Right atrium auricular region (tissue), 2 donors: Measurements from ENCODE around the gene TNIP1. TPM values are rescaled to one million over a fixed set of nuclear protein-coding genes. Genes with fewer than 3 reads are reported as not detected.

ENCODE experiments used
- DNase-seq: peaks from one replicate; pipeline ENCODE4 v3.0.0-alpha.2; 2019; ENCODE audit warnings: low spot score
- H3K27ac ChIP-seq, 2 donors: fragments of 200-600 bp; sonication (generic); 1 replicate in 1 of 2; 2 replicates in 1 of 2; pipeline ENCODE4 v1.5.1; 2016 to 2019
- H3K27me3 ChIP-seq, 2 donors: fragments of 200-600 bp; sonication (generic); one replicate each; pipeline versions ENCODE4 v1.5.1 to v1.6.0; 2017 to 2019
- H3K36me3 ChIP-seq: fragments of 200-600 bp; sonication (generic); one replicate; pipeline ENCODE4 v1.5.1; 2016
- H3K4me1 ChIP-seq, 2 donors: fragments of 200-600 bp; sonication (generic); one replicate each; pipeline versions ENCODE4 v1.5.1 to v1.6.0; 2017 to 2019
- H3K4me3 ChIP-seq, 2 donors: fragments of 200-600 bp; sonication (generic); 1 replicate in 1 of 2; 2 replicates in 1 of 2; pipeline ENCODE4 v1.5.1; 2017 to 2019; ENCODE audit warnings: mild to moderate bottlenecking in 1 of 2, moderate library complexity in 1 of 2
- H3K9me3 ChIP-seq, 2 donors: fragments of 200-600 bp; sonication (generic); one replicate each; pipeline ENCODE4 v1.5.1; 2019
- CTCF ChIP-seq, 2 donors: fragments of 200-600 bp; sonication (generic); IDR thresholded peaks; one replicate each; pipeline ENCODE4 v1.5.1; 2019; ENCODE audit warnings: antibody characterized with exemption in 2 of 2
- total RNA-seq, 2 donors: library from RNA; depleted of rRNA; stranded (reverse); fragments of >200 nt; gene quantifications; one replicate each; pipeline ENCODE4 v1.1.0, GENCODE V29; 2016

TNIP1 gene
- total RNA-seq, 2 donors from 2014 or later = 68.9 to 92.6 TPM

DNA sequence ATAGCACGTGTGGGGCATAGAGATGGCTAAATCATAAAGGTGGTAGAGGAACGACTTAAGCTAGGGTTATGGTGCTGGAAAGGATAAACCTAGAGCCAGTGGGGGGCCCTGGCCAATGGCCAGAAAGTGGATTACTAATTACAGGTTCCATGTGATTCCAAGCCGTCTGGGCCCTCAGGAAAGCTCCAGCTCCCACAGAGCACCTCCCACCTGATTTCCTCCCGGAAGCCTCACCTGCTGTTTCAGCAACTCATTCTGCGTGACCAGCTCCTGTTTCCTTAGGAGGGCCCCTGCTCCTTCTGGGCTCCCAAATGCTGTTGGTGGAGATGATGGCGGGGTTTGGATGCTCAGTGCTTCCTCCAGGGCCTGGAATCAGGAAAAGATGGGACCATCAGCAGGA lies 44.3 kb downstream of the TNIP1 start:
- H3K36me3 ChIP-seq = peaks cover 69% of the 10 kb centered on the region
- peak overlapping the region in 1 of 2 donors; percentile 76 for H3K27ac ChIP-seq
- no peak overlapping the region for H3K4me3 ChIP-seq
- peaks cover 0 to 39% of the 10 kb centered on the region in 2 donors for H3K4me1 ChIP-seq
- no peaks in the 10 kb centered on the region for H3K9me3 ChIP-seq
- DNase-seq = no peak
- TF ChIP-seq CTCF (IDR thresholded peaks at IDR 0.05) = no peak
- H3K27me3 ChIP-seq = no peaks in the 10 kb centered on the region

- peaks cover 81% of the 10 kb centered on the region for H3K36me3 ChIP-seq
- H3K27ac ChIP-seq = no peak overlapping the region
- no peaks in the 10 kb centered on the region for H3K27me3 ChIP-seq
- no peaks in the 10 kb centered on the region for H3K9me3 ChIP-seq
- TF ChIP-seq CTCF (IDR thresholded peaks at IDR 0.05) = no peak
- DNase-seq = no peak
- no peak overlapping the region for H3K4me3 ChIP-seq
- H3K4me1 ChIP-seq = peaks cover 0 to 42% of the 10 kb centered on the region in 2 donors
Measured at GRCh38 chr5:151034422-151035379, 46.1 kb downstream of the TNIP1 start.

GRCh38 chr5:151033217-151033934 lies 47.5 kb downstream of the TNIP1 start:
- Histone ChIP-seq H3K4me1 (peaks cover 0 to 42% of the 10 kb centered on the region in 2 donors), H3K27ac (no peak overlapping the region)
- no peak for DNase-seq

GRCh38 chr5:151031554-151031953 lies 49.3 kb downstream of the TNIP1 start:
- H3K27ac ChIP-seq = peak overlapping the region in 1 of 2 donors; percentile 79

More at GRCh38 chr5:151033217-151033934, 47.5 kb downstream of the TNIP1 start:
- TF ChIP-seq CTCF (IDR thresholded peaks at IDR 0.05) = no peak
- Histone ChIP-seq H3K4me3 (no peak overlapping the region), H3K36me3 (peaks cover 81% of the 10 kb centered on the region), H3K27me3 (no peaks in the 10 kb centered on the region), H3K9me3 (no peaks in the 10 kb centered on the region)

DNA sequence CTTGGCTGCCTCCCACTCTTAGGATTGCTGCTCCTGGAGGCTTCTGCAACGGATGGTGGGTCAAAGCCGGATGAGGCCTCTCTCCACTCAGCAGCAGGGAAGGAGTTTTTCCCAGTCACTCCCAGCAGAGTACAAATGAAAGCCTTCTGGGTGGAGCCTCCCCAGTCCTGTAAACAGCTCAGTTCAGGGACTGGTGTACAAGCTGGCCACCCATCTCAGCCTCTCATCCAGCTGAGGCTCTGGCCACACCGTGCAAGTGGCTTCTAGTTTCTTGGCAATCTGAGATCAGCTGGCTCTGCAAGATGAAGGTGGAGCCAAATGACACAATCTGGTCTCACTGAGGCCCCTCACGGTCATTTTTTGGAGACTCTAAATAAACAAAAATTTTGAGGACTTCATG lies 50.5 kb downstream of the TNIP1 start:
- H3K4me1 ChIP-seq = peaks cover 0 to 56% of the 10 kb centered on the region in 2 donors
- peak; percentile 92 for DNase-seq
- H3K4me3 ChIP-seq = no peak overlapping the region
- no peaks in the 10 kb centered on the region for H3K27me3 ChIP-seq
- no peak for TF ChIP-seq CTCF (IDR thresholded peaks at IDR 0.05)
- no peaks in the 10 kb centered on the region for H3K9me3 ChIP-seq
- peaks cover 88% of the 10 kb centered on the region for H3K36me3 ChIP-seq
- H3K27ac ChIP-seq = peak overlapping the region; percentile 49 to 79

More at GRCh38 chr5:151031554-151031953, 49.3 kb downstream of the TNIP1 start:
- Histone ChIP-seq H3K36me3 (peaks cover 88% of the 10 kb centered on the region), H3K9me3 (no peaks in the 10 kb centered on the region), H3K27me3 (no peaks in the 10 kb centered on the region), H3K4me3 (no peak overlapping the region), H3K4me1 (peaks cover 0 to 45% of the 10 kb centered on the region in 2 donors)
- DNase-seq = no peak
- TF ChIP-seq CTCF (IDR thresholded peaks at IDR 0.05) = no peak
